Testis (tissue), 2 donors: ENCODE data around the gene C9orf50.

Source experiments
- CTCF ChIP-seq, 3 experiments: fragments of 450-650 bp in 2 of 3; fragments of 200-600 bp in 1 of 3; sonication (generic) in 1 of 3; IDR thresholded peaks; one replicate each; pipeline ENCODE4 v1.5.1; 2016 to 2019; ENCODE audit warnings: antibody characterized with exemption in 3 of 3, mild to moderate bottlenecking in 2 of 3, moderate library complexity in 1 of 3
- POLR2A ChIP-seq: fragments of 450-650 bp; IDR thresholded peaks from one replicate; pipeline ENCODE4 v1.6.1; 2017; ENCODE audit warnings: antibody characterized with exemption, mild to moderate bottlenecking, moderate library complexity

GRCh38 chr9:129624947-129625346, 4.0 kb upstream of the C9orf50 start:
- TF ChIP-seq POLR2A, result no peak
- TF ChIP-seq CTCF (IDR thresholded peaks at IDR 0.05), result no peak
